Activated T-helper 1 cell treated with anti-CD3 and anti-CD28 coated beads, Interleukin-2, amount 50 U/mL, for 16 hours (primary cell): ENCODE data around the gene DGKG.

Source experiments
- DNase-seq, 2 donors: peaks; one replicate each; pipeline ENCODE4 v3.0.0-alpha.2; 2020; ENCODE audit warnings: low read depth in 1 of 2, low spot score in 1 of 2

The DGKG gene

DNA sequence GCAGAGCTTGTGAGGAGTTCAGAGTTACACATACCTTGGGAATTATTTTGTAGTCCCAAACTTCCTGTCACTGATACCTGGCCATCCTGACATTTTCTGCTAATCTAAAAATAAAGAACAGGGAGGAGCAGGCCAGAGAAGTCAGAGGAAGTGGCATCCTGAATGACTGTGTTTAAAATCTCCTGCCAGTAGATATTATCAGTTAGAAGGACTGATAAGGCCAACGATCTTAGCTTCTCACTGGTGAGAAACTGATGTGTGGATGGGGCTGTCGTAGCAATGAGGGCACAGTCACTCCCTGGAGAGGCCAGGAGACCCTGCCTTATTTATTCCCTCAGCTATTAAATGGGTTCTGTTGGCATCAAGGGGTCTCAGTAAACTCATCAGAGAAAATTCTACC is 115.1 kb downstream of the DGKG start:
- no peak for DNase-seq

DNA sequence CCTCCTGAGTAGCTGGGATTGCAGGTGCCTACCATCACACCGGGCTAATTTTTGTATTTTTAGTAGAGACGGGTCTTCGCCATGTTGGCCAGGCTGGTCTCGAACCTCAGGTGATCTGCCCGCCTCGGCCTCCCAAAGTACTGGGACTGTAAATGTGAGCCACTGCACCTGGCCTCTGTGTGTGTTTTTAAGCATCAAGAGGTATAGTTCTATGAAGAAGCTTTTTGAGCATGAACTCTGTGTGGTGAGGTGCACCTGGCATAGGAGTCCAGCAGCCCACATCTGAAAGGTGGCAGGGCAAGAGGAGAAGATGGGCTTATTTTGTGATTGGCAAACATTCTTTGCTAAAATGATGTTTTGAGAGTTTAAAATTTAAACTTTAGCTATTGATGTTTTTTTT is 118.0 kb downstream of the DGKG start:
- DNase-seq = no peak

DNA sequence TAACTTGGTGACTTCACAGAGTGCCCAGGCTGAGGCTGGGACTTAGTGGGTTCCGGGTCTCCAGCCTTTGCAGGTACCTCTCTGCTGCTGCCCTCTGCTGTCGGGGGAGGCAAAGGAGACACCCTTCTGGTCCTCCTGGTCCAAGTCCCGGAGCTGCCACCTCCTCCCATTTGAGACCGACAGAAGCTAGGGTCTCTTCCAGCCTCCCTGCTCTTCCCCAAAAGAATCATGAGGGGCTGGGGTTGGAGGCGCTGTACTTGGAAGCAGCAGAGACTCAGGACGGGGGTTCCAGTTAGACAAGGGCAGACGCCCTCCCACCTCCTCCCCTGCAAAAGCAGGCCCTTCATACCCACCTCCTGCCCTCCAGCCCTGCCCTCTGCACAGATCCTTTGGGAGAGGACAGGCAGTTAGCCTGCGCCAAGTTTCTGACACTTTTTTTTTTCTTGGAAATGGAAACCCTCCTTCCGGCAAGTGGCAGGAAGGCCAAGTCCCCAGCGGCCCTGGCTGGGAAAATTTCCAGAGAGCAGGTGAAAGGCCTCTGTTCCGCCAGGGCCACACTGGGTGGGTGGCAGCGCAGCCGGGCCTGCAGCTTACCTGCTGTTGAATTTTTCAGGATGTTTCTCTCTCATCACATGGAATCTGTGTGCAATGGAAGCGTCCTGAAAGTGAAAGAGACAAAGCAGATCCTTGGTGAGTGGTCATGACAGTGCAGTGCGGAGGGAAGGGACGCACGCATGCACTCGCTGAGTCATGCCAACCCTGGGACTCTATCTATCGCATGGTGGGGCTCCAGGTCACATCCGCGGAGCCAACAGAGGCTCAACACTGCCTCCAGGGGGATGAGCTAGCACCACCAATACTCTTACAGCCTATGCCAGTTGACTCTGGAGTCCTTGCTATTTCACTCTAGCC is 119.9 kb downstream of the DGKG start:
- no peak for DNase-seq

DNA sequence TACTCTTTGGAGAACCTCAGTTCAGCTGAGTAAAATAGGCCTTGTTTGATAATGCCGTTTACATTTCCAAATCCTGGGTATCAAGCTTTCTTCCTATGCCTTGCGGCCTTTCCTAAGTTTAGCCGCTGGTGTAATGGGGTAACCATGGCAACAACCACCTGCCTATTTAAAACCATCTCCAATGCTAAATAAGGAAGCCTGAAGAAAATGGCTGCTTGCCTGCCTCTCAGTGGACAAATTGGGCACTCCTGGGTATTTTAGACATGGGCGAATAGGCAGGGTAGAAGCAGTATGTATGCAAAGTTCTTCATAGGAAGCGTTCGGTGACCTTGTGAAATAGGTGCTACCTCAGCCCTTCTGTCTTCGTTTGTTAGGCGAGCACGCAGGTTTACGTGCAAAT is 122.7 kb downstream of the DGKG start:
- DNase-seq = no peak

DNA sequence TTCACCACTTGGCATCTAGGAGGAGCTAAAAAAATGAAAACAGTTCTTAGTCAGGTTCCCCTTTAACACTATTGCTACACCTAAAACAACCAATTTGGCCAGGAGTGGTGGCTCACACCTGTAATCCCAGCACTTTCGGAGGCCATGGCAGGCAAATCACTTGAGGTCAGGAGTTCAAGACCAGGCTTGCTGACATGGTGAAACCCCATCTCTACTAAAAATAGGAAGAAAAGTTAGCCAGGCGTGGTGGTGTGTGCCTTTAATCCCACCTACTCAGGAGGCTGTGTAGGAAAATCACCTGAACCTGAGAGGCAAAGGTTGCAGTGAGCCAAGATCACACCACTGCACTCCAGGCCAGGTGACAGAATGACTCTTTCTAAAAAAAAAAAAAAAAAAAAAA is 124.1 kb downstream of the DGKG start:
- DNase-seq = no peak

DNA sequence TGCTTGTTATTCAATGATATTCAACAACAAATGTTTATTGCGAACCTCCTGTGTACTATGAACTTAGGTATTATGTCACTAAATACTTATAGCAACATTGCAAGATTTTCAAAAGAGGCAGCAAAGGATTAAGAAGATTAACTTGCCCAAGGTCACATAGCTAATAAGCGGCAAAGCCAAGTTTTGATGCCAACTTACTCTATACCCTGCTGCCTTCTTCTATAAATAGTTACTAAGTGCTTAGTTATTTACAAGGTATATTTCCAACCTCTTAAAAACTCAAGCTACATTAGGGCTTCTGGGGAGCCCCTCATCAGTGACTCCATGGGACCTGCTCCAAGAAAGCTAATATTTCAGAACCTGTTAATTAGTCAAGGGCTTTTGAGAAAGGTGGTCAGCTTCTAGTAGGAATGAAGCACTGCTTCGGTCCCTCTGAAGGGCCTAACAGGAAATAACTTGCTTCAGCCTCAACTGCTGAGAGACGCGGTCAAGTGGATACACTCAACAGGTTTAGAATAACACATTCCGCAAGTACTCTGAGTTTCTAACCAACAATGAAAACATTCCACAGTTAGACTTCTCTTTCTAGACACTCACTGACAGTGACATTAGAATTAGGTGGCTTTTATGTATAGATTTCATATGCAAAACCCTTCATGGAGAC is 125.5 kb downstream of the DGKG start:
- no peak for DNase-seq

DNA sequence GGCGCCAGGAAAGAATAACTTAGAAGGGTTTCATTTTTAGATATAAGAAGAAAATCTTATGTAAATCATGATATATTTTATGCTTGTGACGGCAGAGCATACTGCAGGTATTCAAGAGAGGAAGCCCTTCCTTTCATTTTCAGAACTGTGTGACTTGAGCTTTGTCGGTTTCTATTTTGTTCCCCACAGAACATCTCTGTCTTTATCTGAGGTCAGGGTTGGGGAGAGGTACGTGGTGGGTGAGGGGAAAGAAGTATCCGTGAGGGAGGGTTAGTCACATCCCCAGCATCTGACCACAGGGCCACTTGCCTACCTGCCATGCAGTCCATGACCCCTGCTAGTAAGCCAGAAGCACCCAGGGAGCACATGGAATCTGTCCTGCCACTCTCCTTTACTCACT is 126.5 kb downstream of the DGKG start:
- DNase-seq = no peak

DNA sequence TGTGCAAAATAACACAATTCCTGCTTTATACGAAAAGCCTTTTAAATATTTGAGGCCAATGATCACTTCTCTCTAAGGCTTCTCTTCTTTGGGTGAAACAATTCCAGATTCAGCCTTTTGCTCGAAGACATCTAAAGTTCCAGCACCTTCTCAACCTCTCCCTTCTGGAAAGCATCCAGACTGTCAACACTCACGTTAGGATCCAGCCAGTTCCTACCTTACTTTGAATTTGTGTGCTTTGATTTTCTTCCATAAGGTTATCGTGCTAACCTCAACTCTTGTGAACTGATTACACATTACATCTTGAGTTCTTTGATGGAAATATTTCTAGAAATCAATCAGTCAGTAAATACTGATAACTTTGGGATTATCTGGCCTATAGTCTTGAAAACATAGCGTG is 127.9 kb downstream of the DGKG start:
- DNase-seq = no peak

DNA sequence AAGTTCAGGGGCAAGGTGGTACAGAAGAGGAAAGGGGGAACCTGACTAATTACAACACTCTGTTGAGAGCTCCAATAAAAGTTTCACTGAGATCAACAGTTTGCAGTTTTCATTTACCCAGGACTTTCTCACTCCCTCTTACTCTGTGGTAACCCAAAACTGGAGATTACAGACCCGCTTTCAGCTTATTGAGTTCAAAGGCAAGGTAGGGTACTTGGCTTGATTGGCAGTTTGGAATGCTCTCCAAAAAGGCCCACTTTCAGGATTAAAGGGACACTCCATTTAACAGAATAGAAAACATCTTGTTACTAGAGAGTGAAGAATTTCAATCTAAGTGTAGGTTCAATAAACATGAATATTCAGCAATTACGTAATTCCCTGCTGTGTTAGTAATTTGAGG is 135.6 kb downstream of the DGKG start:
- no peak for DNase-seq

DNA sequence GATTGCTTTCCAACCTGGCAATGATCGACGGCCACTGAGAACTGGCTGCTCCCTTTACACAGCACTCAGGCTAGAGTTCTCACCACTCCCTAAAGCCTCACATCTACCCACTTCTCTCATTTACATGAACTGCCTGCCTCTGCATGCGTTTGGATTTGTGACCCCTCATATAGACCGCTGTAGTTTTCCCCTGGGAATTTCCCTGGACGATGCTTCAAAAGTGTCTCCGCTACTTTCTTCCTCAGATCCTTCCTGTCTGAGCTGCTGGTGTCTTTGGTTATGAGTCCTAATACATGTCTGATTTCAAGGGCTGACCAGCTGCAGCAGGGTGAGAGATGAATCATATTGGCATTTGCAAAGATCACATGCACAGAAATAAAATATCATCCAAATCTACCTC is 136.4 kb downstream of the DGKG start:
- DNase-seq = no peak

DNA sequence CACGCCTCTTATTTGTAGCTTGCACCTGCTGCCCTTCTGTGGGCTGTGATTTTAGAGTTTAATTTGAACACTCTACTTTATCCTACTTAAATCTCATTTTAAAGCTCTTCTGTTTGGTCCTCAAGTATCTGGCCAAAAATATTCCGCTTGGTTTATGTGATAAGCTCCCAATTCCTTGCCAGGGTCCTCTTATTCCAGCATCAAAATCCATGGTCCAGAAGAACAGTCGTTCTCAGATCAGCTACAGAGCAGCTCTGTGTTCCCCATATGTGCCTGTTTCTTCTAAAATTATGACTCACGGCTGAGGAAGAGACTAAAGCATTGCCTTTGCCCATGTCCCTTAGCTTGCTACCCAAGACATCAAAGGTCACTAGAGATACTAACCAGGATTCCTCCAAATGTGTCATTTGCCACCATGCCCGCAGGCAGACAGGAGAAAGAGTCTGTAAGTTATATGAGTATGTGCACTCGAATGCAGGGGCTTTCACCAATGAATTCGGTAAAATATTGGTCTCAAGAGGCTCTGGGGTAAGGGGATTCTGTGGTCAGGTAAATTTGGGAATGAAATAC is 137.9 kb downstream of the DGKG start:
- no peak for DNase-seq

DNA sequence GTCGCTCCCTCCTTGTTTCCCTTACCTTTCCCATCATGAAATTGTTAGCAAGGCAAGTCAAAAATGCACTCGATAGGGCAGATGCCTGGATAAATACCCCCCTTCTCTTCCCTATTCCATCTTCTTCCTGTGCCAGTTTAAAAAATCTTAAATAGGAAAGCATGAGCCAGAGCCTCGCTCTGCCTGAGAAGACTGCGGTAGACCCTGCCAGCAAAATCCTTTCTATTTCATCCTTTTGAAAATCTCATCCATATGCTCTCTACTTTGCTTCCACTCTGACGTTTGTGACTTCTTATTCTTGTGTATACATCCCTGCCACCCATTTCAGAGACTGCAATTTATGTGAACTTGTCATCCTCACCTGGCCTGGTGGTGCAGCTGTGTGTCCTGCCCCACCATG is 138.6 kb downstream of the DGKG start:
- DNase-seq = no peak

DNA sequence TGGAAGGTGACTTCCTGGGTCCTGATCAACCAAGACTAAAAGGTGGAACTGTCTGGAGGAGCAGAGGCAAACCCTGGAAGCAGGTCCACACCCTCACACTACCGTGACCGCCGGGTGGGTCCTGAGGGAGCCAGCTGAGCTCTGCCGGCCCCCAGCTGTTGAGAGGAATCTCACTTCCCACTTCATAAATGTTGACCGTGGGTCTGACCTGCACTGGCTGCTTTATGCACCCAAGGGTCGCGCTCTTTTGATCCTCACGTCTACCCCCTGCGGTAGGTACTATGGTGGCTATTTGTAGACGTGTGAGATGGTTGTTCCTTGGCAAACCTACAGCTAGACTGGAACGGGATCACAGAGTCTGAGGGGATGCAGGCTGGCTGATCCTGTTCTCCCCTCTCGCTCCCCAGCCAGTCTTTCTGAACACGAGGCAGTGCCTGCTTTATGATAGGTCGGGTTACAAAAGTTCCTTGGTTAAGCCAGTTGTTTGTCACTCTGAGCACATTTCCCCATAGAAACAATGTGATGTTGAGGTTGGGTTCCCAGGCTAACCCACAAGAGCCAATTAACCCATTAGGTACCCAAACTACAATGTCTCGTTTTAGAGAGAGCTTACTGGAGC is 140.2 kb downstream of the DGKG start:
- DNase-seq = no peak

DNA sequence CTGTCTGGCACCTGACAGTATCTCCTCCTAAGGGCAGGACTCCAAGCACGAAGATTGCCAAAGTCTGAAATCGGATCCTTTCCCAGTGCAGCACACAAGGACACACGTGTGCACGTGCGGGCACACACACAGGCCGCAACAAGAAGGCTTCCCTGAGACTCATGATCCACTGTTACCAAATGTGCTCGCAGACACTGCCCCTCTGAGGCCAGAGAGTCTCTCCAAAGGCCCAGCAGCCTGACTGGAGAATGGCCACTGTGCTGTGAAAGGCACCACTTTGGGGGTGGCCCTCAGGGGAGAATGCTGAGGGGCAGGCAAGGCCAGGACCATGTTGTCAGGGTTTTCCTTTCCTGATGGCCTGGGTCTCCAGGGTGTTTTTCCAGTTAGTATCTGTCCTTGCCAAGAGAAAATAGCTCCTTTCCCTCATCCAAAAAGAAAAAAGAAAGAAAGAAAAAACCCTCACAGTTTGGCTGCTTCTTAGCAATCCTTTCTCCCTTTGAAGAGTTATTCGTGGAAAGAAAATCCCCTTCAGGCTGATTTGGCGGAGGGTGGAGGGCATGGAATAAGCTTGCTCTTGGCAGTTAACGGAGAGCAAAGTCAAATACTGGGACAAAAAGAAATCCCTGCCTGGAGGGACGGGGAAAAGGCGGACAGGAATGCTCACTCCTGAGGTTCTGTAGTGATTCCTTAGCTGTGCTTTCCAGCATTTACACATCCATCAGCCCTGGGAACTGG is 141.0 kb downstream of the DGKG start:
- DNase-seq = no peak

DNA sequence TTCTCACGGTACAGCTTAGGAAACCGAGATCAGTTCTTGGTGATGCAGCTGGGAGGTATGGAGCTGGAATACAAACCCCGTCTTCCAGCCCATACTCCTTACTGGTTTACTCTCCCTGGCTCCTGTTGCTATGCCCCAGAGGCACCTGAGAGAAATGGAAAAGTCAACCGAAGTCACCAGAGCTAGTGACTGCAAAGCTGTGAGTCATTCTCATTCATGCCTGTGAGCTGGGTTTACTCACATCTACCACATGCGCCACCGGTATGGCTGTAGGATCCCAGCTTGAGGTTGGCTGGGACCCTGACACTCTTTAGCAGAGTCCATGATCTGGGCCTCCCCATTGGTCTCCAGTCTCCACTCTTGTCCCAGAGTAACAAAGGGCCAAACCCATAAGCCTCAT is 141.7 kb downstream of the DGKG start:
- no peak for DNase-seq

DNA sequence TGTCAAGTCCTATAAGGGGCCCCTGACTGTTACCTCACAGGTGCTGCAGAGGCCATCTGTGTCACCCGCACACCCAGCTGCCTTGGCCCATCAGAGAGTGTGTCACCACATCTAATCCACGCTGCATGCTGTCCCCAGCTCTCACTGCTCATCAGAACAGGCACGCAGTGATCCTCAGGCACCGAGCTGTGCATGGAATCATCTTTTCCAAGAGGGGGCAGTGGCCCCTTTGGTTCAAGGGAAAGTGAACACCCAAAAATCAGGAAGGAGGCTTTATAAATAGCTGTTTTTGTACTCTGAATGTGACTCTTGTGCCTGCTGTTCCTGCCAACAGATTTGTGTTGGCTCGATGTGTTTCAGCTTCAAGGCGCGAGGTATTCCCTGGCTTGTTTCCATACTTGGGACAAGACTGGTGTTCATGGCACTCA is 142.8 kb downstream of the DGKG start:
- DNase-seq = no peak

DNA sequence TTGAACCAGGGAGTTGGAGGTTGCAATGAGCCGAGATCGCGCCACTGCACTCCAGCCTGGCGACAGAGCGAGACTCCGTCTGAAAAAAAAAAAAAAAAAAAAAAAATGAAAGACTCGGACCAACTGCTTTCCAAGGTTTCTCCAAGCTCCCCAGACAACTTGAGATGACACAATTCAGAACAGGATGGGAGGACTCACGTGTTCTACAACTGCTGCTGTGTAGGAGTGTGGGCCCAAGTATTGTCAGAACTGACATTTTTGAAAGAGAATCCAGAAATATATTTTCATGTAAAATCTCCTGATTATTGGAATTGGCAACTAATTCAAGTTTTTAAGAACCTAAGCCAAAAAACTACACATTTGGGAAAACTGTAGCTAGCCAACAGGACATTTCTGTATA is 143.6 kb downstream of the DGKG start:
- no peak for DNase-seq

DNA sequence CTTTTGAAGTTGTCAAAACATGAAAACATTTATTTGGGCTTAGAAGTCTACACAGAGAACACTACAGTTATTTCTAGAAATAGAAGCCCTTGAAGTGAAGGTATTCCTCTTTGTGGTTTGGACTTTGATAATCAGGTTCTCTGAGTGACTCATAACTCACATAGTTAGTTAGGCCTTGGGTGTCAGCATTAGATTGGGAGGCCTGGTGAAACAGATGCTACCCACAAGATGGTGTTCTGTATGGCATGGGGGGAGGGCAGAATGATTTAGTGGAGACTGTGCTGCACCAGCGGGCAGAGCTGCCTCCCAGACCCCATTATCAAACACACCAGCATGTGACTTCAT is 144.2 kb downstream of the DGKG start:
- DNase-seq = no peak

DNA sequence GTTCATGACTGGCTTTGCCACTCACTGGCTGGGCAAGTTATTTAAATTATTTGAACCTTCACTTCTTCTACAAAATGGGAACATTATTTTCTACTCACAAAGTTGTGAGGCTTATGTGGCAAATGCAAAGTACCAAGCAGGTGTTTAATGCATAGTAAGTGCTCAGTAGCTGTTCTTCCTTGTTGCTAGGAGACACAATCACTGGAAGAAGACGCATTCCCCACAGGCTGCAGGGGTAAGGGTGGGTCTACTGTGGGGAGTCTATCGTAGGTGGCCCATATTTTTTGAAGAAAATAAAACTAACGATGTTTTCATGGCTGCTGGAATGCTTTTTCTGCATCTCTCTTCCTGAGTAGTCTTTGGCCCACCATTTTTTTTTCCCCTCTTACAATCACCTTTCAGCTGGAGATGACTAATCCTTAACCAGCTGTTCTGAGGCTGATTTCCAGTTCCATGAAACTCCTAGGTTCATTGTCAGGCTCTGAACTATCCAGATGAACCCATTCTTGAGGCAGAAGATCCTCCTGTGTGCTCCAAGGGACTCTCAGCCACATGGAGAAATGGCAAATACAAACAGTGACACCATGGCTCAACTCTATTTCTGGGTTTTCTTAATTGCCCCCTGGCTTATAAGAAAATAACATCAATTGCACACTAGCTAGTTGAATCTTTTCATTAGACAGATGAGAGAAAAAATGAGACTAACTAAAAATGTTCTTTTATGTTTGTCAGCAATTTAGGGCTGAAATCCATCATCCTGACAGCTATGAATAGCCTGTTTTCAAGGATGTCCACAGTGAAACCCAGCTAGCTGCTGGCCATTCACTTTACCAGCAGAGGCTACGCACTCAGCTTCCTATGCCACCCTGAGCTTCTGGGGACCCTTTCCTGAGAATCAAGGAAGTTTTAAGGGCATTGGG is 144.9 kb downstream of the DGKG start:
- no peak for DNase-seq

DNA sequence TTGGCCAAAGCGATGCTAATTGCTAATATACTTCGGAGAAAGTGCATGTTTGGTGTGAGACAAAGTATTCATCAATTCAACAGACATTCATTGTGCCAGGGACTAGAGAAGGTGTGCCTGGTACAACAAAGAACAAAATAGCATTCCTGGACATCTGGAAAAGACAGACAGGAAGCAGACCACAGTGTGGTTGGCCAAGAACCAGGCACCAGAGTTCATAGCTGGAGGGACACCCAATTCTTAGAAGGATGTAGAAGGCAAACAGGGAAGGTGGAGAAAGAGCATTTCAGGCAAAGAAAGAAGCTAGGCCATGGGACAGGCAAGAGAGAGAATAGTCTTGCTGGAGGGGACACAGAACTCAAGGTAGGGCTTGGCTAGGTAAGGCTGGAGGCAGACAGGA is 147.4 kb downstream of the DGKG start:
- no peak for DNase-seq
